SU-DHL-6 (cell line): ENCODE data around the gene ZNFX1.

Source experiments
- CTCF ChIP-seq: fragments of 200-600 bp; sonication (generic); IDR thresholded peaks from one replicate; pipeline ENCODE4 v1.5.1; 2017; ENCODE audit warnings: antibody characterized with exemption, mild to moderate bottlenecking, low read length, moderate library complexity; ENCODE audit not compliant: insufficient read depth, poor library complexity, severe bottlenecking
- EZH2phosphoT487 ChIP-seq: fragments of 200-600 bp; sonication (generic), shearing (Covaris generic); conservative IDR thresholded peaks from 2 replicates; pipeline ENCODE4 v1.6.1; 2018; ENCODE audit warnings: mild to moderate bottlenecking, antibody characterized with exemption, low read length, moderate library complexity, mixed read lengths

GRCh38 chr20:49277786-49278035, 146 bp downstream of the ZNFX1 start:
- TF ChIP-seq CTCF (no peak), EZH2phosphoT487 (no peak)
